HG02981 (cell line): ENCODE results near the gene COL6A5.
"Not testable (repeated sequence)": the region's sequence is repeated elsewhere in the genome, so short reads cannot be mapped to it uniquely, and the experiment has no call there.

ENCODE experiments used
- ATAC-seq: cut with Tn5 transposase; IDR thresholded peaks from one replicate; pipeline ENCODE4 v1.9.1; 2021; ENCODE audit warnings: mild to moderate bottlenecking, moderate library complexity; ENCODE audit not compliant: unreplicated experiment

Gene COL6A5

GRCh38 chr3:130386604-130387263, 41.3 kb downstream of the COL6A5 start:
- no peak for ATAC-seq

GRCh38 chr3:130389743-130390478, 44.4 kb downstream of the COL6A5 start:
- ATAC-seq = no peak

GRCh38 chr3:130392266-130392665, 46.8 kb downstream of the COL6A5 start:
- no peak for ATAC-seq

GRCh38 chr3:130393594-130393993, 48.1 kb downstream of the COL6A5 start:
- ATAC-seq = no peak

GRCh38 chr3:130395331-130395730, 49.9 kb downstream of the COL6A5 start:
- no peak for ATAC-seq

GRCh38 chr3:130395916-130396315, 50.4 kb downstream of the COL6A5 start:
- ATAC-seq = no peak

GRCh38 chr3:130404401-130404800, 58.9 kb downstream of the COL6A5 start:
- no peak for ATAC-seq

GRCh38 chr3:130405956-130406355, 60.5 kb downstream of the COL6A5 start:
- no peak for ATAC-seq

- not testable (repeated sequence) for ATAC-seq
Observed at GRCh38 chr3:130408253-130408652, 62.8 kb downstream of the COL6A5 start.

GRCh38 chr3:130411320-130411719, 65.8 kb downstream of the COL6A5 start:
- ATAC-seq = no peak

GRCh38 chr3:130412991-130413560, 67.6 kb downstream of the COL6A5 start:
- no peak for ATAC-seq

- ATAC-seq = no peak
Observed at GRCh38 chr3:130414457-130414856, 69.0 kb downstream of the COL6A5 start.

GRCh38 chr3:130420466-130420865, 75.0 kb downstream of the COL6A5 start:
- no peak for ATAC-seq

GRCh38 chr3:130423064-130423463, 77.6 kb downstream of the COL6A5 start:
- no peak for ATAC-seq

- no peak for ATAC-seq
Observed at GRCh38 chr3:130424837-130425236, 79.4 kb downstream of the COL6A5 start.

GRCh38 chr3:130425484-130425883, 80.0 kb downstream of the COL6A5 start:
- no peak for ATAC-seq

GRCh38 chr3:130426206-130426605, 80.7 kb downstream of the COL6A5 start:
- no peak for ATAC-seq

GRCh38 chr3:130428871-130429712, 83.6 kb downstream of the COL6A5 start:
- no peak for ATAC-seq

GRCh38 chr3:130429713-130430023, 84.2 kb downstream of the COL6A5 start:
- ATAC-seq = no peak

- ATAC-seq = no peak
Observed at GRCh38 chr3:130430266-130430665, 84.8 kb downstream of the COL6A5 start.

- ATAC-seq = not testable (repeated sequence)
Observed at GRCh38 chr3:130432086-130432485, 86.6 kb downstream of the COL6A5 start.
